HL-60/S4 treated with phorbol 12-myristate 13-acetate at 8.2 ng/mL for 4 days and 3 days (cell line): ENCODE results near the gene CTSW.

Experiments
- in situ Hi-C: fragments of 300-500 bp; cut with MboI; formaldehyde crosslinking; loops from 2 replicates; pipeline ENCODE4 v1.15.0; 2022; ENCODE audit warnings: low sequenced_read_pairs

CTSW gene

GRCh38 chr11:65885231-65885630, 5.6 kb downstream of the CTSW start:
- in situ Hi-C loops: loop anchor here (25.0 kb wide), 1 partner anchor 102 kb away; no protein-coding TSS in a partner anchor

GRCh38 chr11:65885808-65886536, 6.3 kb downstream of the CTSW start:
- in situ Hi-C loops: loop anchor here (25.0 kb wide), 1 partner anchor 101 kb away; no protein-coding TSS in a partner anchor

GRCh38 chr11:65886826-65887722, 7.4 kb downstream of the CTSW start:
- in situ Hi-C loops: loop anchor here (25.0 kb wide), 1 partner anchor 100 kb away; no protein-coding TSS in a partner anchor

- in situ Hi-C loops: loop anchor here (25.0 kb wide), 1 partner anchor 100 kb away; no protein-coding TSS in a partner anchor
Observed at GRCh38 chr11:65887723-65888162, 8.1 kb downstream of the CTSW start.

GRCh38 chr11:65888163-65888814, 8.7 kb downstream of the CTSW start, which contains the start of gene FIBP:
FIBP (minus strand) TSS chr11:65888471; CDS start chr11:65888418, 53 bp downstream.
- in situ Hi-C loops: loop anchor here (25.0 kb wide), 1 partner anchor 99 kb away; no protein-coding TSS in a partner anchor

- in situ Hi-C loops: loop anchor here (25.0 kb wide), 1 partner anchor 97 kb away; no protein-coding TSS in a partner anchor
Observed at GRCh38 chr11:65890324-65891218, 10.9 kb downstream of the CTSW start, which contains the start of gene CCDC85B. CCDC85B (plus strand) TSS chr11:65890673; CDS start chr11:65890784, 111 bp downstream.

GRCh38 chr11:65891219-65892136, 11.8 kb downstream of the CTSW start:
- in situ Hi-C loops: loop anchor here (25.0 kb wide), 1 partner anchor 96 kb away; no protein-coding TSS in a partner anchor

GRCh38 chr11:65892137-65892540, 12.5 kb downstream of the CTSW start:
- in situ Hi-C loops: loop anchor here (25.0 kb wide), 1 partner anchor 95 kb away; no protein-coding TSS in a partner anchor

GRCh38 chr11:65892661-65893317, 13.2 kb downstream of the CTSW start:
- in situ Hi-C loops: loop anchor here (25.0 kb wide), 1 partner anchor 95 kb away; no protein-coding TSS in a partner anchor

GRCh38 chr11:65894034-65894591, 14.5 kb downstream of the CTSW start:
- in situ Hi-C loops: loop anchor here (25.0 kb wide), 1 partner anchor 93 kb away; no protein-coding TSS in a partner anchor

GRCh38 chr11:65895482-65895981, 15.9 kb downstream of the CTSW start:
- in situ Hi-C loops: loop anchor here (25.0 kb wide), 1 partner anchor 92 kb away; no protein-coding TSS in a partner anchor

- in situ Hi-C loops: loop anchor here (25.0 kb wide), 1 partner anchor 91 kb away; no protein-coding TSS in a partner anchor
Observed at GRCh38 chr11:65896034-65896999, 16.7 kb downstream of the CTSW start.

- in situ Hi-C loops: loop anchor here (25.0 kb wide), 1 partner anchor 90 kb away; no protein-coding TSS in a partner anchor
Observed at GRCh38 chr11:65897020-65897471, 17.4 kb downstream of the CTSW start.

GRCh38 chr11:65898656-65899355, 19.2 kb downstream of the CTSW start:
- in situ Hi-C loops: loop anchor here (25.0 kb wide), 1 partner anchor 88 kb away; no protein-coding TSS in a partner anchor
